HepG2 (cell line): ENCODE results near the gene RHOD. TPM values are rescaled to one million over a fixed set of nuclear protein-coding genes. Genes with fewer than 3 reads are reported as not detected.

Source experiments
- microRNA-seq: library from miRNA; unstranded; fragments of <30 nt; microRNA quantifications from one replicate; pipeline ENCODE4, GENCODE V29; 2020
- polyA plus RNA-seq, 8 experiments: library from polyadenylated mRNA; depleted of rRNA in 3 of 8; stranded (reverse) in 7 of 8; unstranded in 1 of 8; fragments of >200 nt; fragmentation: Illumina TruSeq in 4 of 8; extraction: Trizol in 4 of 8; gene quantifications; 2 replicates each; pipeline versions ENCODE4 v1.2.1 to v1.2.3, GENCODE V29; 2011 to 2016; ENCODE audit warnings: low read depth in 4 of 8, missing spikeins in 1 of 8, mixed read lengths in 1 of 8; ENCODE audit not compliant: insufficient read depth in 1 of 8
- total RNA-seq, 5 experiments: library from RNA; depleted of rRNA; stranded (reverse); fragments of >200 nt; fragmentation: Illumina TruSeq; extraction: Trizol; gene quantifications; 2 replicates each; pipeline ENCODE4 v1.2.3, GENCODE V29; 2016; ENCODE audit warnings: low read depth in 1 of 5

The RHOD gene
- total and polyA plus RNA-seq, 2 of the 13 experiments (the other 11 are each of a cell fraction or from before 2014, with no cell fraction given) = 0.27 to 0.98 TPM

Small RNA genes lying within 50 kb of the gene (microRNA-seq; reads per million reads assigned to microRNA genes)
- not detected for gene MIR6860

Other genes with a start within 250 kb of the RHOD start
- gene RCE1, start 213.4 kb upstream of the RHOD start, total RNA-seq (2016; rRNA removed; fragmentation: Illumina TruSeq; extraction: Trizol) = 8.0 and 22.2 TPM in 2 replicates
- gene RCE1, start 213.4 kb upstream of the RHOD start, polyA plus RNA-seq (2011; rRNA removed) = 22.4 and 29.3 TPM in 2 replicates
- 4.4 and 6.8 TPM in 2 replicates for gene LRFN4, start 199.8 kb upstream of the RHOD start, total RNA-seq (2016; rRNA removed; fragmentation: Illumina TruSeq; extraction: Trizol)
- gene LRFN4, start 199.8 kb upstream of the RHOD start, polyA plus RNA-seq (2011; rRNA removed) = 1.3 and 2.4 TPM in 2 replicates
- 32.6 and 39.0 TPM in 2 replicates for gene PC, start 98.5 kb upstream of the RHOD start, total RNA-seq (2016; rRNA removed; fragmentation: Illumina TruSeq; extraction: Trizol)
- gene PC, start 98.5 kb upstream of the RHOD start, polyA plus RNA-seq (2011; rRNA removed) = 27.2 and 29.0 TPM in 2 replicates
- gene C11orf86, start 81.5 kb upstream of the RHOD start, total RNA-seq (2016; rRNA removed; fragmentation: Illumina TruSeq; extraction: Trizol) = 0.11 and 0.17 TPM in 2 replicates
- 0.10 and 0.18 TPM in 2 replicates for gene C11orf86, start 81.5 kb upstream of the RHOD start, polyA plus RNA-seq (2011; rRNA removed)
- 0.02 TPM in 1 of 2 replicates, not detected in the other for gene SYT12, start 33.7 kb upstream of the RHOD start, total RNA-seq (2016; rRNA removed; fragmentation: Illumina TruSeq; extraction: Trizol)
- gene SYT12, start 33.7 kb upstream of the RHOD start, polyA plus RNA-seq (2011; rRNA removed) = 0.01 and 0.07 TPM in 2 replicates
- gene KDM2A, start 62.4 kb downstream of the RHOD start, total RNA-seq (2016; rRNA removed; fragmentation: Illumina TruSeq; extraction: Trizol) = 21.0 and 31.4 TPM in 2 replicates
- gene KDM2A, start 62.4 kb downstream of the RHOD start, polyA plus RNA-seq (2011; rRNA removed) = 31.3 and 37.3 TPM in 2 replicates
- 26.3 and 31.3 TPM in 2 replicates for gene GRK2, start 209.6 kb downstream of the RHOD start, total RNA-seq (2016; rRNA removed; fragmentation: Illumina TruSeq; extraction: Trizol)
- 42.4 and 66.8 TPM in 2 replicates for gene GRK2, start 209.6 kb downstream of the RHOD start, polyA plus RNA-seq (2011; rRNA removed)
- 4.8 and 18.6 TPM in 2 replicates for gene ANKRD13D, start 232.5 kb downstream of the RHOD start, total RNA-seq (2016; rRNA removed; fragmentation: Illumina TruSeq; extraction: Trizol)
- gene ANKRD13D, start 232.5 kb downstream of the RHOD start, polyA plus RNA-seq (2011; rRNA removed) = 27.3 and 35.5 TPM in 2 replicates
- 7.5 and 12.4 TPM in 2 replicates for gene SSH3, start 246.7 kb downstream of the RHOD start, total RNA-seq (2016; rRNA removed; fragmentation: Illumina TruSeq; extraction: Trizol)
- 18.6 and 18.8 TPM in 2 replicates for gene SSH3, start 246.7 kb downstream of the RHOD start, polyA plus RNA-seq (2011; rRNA removed)